GM12865 (cell line): Measurements from ENCODE around the gene DACH2.

Experiments
- DNase-seq: peaks from one replicate; pipeline ENCODE4 v3.0.0; 2010; ENCODE audit warnings: low read depth
- H3K4me3 ChIP-seq: 2 replicates; pipeline ENCODE4 v1.5.1; 2011; ENCODE audit warnings: mild to moderate bottlenecking, low read depth, low read length, control low read depth
- TF ChIP-seq, protein P1 (sequence below): IDR thresholded peaks from 2 replicates; pipeline ENCODE4 v1.5.1; 2011; ENCODE audit warnings: low read length, control low read depth, low read depth, inconsistent platforms; ENCODE audit not compliant: insufficient read depth; ENCODE audit errors: missing control alignments

The DACH2 gene

DNA sequence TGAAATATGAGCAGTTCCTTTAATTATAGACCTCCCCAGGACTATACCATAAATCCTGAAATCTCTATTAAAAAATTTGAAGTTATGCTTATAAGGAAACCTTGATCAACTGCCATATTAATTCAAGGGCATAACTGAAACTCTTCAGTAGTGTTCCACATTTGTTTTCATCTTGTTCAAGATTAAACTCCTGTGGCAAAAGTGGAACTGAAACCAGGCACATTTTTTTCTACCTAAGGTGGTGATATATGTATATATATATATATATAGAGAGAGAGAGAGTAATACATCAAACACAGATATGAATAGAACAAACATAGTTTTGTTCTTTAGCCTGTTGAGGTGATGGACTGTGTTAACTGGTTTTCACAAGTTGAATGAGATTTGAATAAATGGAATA lies 287.9 kb downstream of the DACH2 start:
- no peak overlapping the region for H3K4me3 ChIP-seq
- no peak for DNase-seq
- TF ChIP-seq, protein P1, sequence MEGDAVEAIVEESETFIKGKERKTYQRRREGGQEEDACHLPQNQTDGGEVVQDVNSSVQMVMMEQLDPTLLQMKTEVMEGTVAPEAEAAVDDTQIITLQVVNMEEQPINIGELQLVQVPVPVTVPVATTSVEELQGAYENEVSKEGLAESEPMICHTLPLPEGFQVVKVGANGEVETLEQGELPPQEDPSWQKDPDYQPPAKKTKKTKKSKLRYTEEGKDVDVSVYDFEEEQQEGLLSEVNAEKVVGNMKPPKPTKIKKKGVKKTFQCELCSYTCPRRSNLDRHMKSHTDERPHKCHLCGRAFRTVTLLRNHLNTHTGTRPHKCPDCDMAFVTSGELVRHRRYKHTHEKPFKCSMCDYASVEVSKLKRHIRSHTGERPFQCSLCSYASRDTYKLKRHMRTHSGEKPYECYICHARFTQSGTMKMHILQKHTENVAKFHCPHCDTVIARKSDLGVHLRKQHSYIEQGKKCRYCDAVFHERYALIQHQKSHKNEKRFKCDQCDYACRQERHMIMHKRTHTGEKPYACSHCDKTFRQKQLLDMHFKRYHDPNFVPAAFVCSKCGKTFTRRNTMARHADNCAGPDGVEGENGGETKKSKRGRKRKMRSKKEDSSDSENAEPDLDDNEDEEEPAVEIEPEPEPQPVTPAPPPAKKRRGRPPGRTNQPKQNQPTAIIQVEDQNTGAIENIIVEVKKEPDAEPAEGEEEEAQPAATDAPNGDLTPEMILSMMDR, result no peak

DNA sequence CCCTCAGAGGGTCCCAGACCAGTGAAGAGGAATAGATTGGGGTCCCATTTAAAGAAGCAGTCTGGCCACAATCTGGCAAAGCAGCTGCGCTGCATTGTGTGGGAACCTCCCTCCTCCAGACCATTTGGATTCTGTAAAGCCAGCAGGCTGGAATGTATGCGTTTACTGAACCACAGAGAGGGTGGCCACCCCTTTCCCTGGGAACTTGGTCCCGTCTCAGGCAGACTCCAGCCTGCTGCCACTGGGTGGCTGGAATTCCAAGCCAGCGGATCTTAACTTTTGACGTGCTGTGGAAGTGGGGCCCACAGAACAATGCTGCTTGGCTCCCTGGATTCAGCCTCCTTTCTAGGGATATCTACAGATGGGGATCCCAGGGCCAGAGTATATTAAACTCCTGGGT lies 307.2 kb downstream of the DACH2 start:
- TF ChIP-seq, protein P1, result no peak
- no peak for DNase-seq

DNA sequence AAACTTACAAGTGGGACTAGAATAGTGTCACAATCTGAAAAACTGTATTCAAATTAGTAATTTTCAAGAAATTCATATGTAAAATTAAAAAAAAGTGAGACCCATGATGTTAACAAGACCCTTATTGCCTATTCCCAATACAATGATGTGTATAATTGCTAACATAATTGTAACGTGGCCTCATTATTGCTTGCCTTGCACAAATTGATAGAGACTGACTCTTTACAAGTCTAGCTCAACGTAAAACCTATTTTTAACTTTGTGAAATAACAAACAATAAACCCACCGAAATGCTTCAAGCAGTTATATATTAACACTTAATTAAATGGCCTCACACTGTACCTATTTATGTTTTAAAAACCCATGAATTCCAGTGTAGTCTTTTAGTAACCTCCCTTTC lies 312.5 kb downstream of the DACH2 start:
- TF ChIP-seq, protein P1, result no peak
- DNase-seq, result no peak
- no peak overlapping the region for H3K4me3 ChIP-seq

More for the DNA sequence above, 307.2 kb downstream of the DACH2 start:
- no peak overlapping the region for H3K4me3 ChIP-seq

DNA sequence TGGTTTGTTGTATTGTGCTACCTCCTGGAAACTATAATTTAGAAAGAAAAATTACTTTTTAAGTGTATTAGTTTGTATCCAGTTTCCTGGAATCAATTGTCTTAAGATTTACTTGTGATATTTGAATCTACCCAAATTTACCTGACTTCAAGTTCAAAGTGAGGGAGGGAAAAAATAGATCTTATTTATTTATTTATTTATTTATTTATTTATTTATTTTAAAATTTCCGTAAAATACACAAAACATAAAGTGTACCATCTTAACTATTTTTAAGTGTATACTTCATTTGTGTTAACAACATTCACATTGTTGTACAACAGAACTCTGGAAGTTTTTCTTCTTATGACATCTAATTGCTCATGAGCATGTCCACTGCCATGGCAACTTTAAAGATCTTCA lies 356.0 kb downstream of the DACH2 start:
- H3K4me3 ChIP-seq, result no peak overlapping the region
- no peak for DNase-seq
- TF ChIP-seq, protein P1, result no peak

DNA sequence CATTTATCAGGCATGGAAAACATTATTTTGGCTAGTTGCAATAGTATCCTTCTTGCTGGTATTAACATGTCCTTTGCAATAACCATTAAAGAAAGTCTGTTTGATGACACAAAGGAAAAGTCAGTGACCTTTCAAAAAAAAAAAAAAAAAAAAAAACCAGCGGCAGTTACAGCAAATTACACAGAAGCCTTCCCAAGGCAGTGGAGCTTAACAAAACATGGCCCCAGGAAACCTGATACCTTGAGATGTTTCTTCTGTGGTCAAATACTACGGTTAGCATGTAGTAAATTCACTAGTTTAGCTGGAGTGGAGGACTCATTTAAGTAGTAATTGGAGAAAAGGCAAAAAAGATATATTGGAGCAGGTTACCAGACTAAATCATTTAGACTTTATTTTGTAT lies 359.1 kb downstream of the DACH2 start:
- H3K4me3 ChIP-seq, result no peak overlapping the region
- DNase-seq, result no peak
- TF ChIP-seq, protein P1, result no peak

DNA sequence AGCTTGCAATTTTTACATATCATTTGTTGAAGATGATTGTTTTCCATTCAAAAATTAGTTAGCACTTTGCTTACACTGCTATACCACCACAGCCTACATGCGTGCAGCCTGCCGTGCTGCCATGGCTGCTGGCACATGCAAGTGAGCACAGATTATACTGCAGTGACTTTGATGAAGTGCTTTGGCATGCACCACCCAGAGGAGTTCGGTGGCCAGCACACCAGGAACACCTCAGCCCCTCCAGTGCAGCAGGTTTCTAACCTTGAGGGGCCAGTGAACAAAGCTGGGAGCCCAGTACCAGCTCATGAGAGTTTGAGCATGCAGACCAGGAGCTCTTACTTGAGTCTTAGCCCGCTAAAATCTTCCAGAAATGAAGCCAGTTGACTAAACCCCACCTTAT lies 431.5 kb downstream of the DACH2 start:
- TF ChIP-seq, protein P1, result no peak
- DNase-seq, result no peak
- H3K4me3 ChIP-seq, result no peak overlapping the region

DNA sequence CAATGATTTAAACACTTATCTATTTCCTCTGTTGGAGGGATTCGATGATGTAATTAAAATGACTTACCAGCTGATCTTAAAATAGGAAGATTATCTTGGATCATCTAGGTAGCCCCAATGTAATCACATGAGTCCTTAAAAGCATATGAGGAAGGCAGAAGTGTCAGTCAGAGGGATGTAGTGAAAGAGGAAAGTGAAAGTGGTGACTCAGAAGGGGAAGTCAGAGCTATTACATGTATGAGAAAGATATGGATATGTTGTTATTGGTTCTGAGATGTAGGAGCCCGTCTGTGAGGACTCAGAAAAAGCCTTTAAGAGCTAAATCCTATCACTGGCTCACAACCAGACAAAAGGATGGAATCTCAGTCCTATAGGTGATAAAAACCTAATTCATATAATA lies 456.4 kb downstream of the DACH2 start:
- no peak overlapping the region for H3K4me3 ChIP-seq
- TF ChIP-seq, protein P1, result no peak
- peak; percentile 0 for DNase-seq
